HL-60 (cell line): ENCODE data around the gene SBK2.

ENCODE experiments used
- DNase-seq, 2 experiments: peaks; one replicate each; pipeline ENCODE4 v3.0.0-alpha.2; 2010 to 2020; ENCODE audit warnings: low read depth in 1 of 2, low spot score in 1 of 2
- H3K27ac ChIP-seq: fragments of 250-450 bp; sonication (Bioruptor Pico); replicated peaks from 2 replicates; pipeline ENCODE4 v1.5.1; 2020; ENCODE audit warnings: mild to moderate bottlenecking, moderate library complexity
- H3K27me3 ChIP-seq: fragments of 250-450 bp; sonication (Bioruptor Pico); 2 replicates; pipeline ENCODE4 v1.5.1; 2021; ENCODE audit warnings: mild to moderate bottlenecking, moderate library complexity; ENCODE audit not compliant: insufficient read depth, poor library complexity, severe bottlenecking
- H3K4me3 ChIP-seq: replicated peaks from 2 replicates; pipeline ENCODE4 v1.5.1; 2011; ENCODE audit warnings: mild to moderate bottlenecking, control low read depth, low read length; ENCODE audit not compliant: insufficient read depth
- GABPA ChIP-seq: IDR thresholded peaks from 2 replicates; pipeline ENCODE4 v1.6.1; 2012; ENCODE audit warnings: low read depth
- POLR2AphosphoS5 ChIP-seq: IDR thresholded peaks from 2 replicates; pipeline ENCODE4 v1.6.1; 2012; ENCODE audit warnings: low read depth
- SPI1 ChIP-seq: IDR thresholded peaks from 2 replicates; pipeline ENCODE4 v1.6.1; 2012; ENCODE audit warnings: low read depth, mild to moderate bottlenecking, borderline replicate concordance
- TF ChIP-seq, protein P1 (sequence below): IDR thresholded peaks from 2 replicates; pipeline ENCODE4 v1.6.1; 2012; ENCODE audit warnings: low read depth; ENCODE audit not compliant: insufficient replicate concordance
- TF ChIP-seq, protein P2 (sequence below): IDR thresholded peaks from one replicate; pipeline ENCODE4 v1.5.1; 2011; ENCODE audit warnings: low read length, control low read depth, inconsistent platforms; ENCODE audit not compliant: insufficient read depth

Gene SBK2

DNA sequence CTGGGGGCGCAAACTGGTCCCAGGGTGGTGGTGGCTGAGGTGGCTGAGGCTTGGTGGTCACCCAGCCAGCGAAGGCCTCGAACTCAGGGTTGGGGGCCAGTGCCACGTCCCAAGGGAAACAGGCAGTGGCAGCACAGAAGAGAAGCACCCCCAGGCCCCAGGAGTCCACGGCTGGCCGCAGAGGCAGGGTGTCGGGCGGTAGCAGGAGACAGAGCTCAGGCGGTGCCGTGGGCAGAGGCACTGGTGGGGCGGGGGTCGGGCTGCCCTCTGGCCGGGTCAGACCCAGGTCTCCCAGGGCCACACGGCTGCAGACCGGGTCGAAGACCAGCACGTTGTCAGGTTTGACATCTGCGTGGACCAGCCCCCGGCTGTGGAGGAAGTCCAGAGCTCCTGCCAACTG lies 4.2 kb upstream of the SBK2 start:
- H3K27me3 ChIP-seq, result no peaks in the 10 kb centered on the region
- H3K4me3 ChIP-seq, result no peak overlapping the region
- no peak overlapping the region for H3K27ac ChIP-seq
- DNase-seq, result no peak
- no peak for TF ChIP-seq GABPA
- TF ChIP-seq, protein P1, sequence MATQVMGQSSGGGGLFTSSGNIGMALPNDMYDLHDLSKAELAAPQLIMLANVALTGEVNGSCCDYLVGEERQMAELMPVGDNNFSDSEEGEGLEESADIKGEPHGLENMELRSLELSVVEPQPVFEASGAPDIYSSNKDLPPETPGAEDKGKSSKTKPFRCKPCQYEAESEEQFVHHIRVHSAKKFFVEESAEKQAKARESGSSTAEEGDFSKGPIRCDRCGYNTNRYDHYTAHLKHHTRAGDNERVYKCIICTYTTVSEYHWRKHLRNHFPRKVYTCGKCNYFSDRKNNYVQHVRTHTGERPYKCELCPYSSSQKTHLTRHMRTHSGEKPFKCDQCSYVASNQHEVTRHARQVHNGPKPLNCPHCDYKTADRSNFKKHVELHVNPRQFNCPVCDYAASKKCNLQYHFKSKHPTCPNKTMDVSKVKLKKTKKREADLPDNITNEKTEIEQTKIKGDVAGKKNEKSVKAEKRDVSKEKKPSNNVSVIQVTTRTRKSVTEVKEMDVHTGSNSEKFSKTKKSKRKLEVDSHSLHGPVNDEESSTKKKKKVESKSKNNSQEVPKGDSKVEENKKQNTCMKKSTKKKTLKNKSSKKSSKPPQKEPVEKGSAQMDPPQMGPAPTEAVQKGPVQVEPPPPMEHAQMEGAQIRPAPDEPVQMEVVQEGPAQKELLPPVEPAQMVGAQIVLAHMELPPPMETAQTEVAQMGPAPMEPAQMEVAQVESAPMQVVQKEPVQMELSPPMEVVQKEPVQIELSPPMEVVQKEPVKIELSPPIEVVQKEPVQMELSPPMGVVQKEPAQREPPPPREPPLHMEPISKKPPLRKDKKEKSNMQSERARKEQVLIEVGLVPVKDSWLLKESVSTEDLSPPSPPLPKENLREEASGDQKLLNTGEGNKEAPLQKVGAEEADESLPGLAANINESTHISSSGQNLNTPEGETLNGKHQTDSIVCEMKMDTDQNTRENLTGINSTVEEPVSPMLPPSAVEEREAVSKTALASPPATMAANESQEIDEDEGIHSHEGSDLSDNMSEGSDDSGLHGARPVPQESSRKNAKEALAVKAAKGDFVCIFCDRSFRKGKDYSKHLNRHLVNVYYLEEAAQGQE, result no peak
- TF ChIP-seq SPI1, result no peak

DNA sequence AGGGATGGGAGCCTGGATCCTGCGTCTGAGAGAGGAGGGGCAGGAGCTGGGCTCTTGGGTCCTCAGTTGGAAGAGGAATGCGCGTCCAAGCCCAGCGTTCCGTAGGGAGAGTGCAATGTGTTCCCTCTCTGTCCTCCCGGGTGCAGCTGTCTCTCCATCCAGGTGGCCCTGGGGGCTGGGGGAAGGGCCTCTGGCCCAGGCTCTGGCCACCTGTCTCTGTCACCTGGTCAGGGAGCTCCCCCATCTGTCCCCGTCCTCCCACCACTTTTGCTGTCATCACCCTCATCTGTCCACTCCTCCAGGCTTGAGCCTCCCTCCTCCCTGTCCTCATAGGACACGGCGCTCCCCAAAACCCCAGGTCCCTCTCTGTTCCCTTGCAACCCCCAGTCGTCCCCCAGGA lies 3.7 kb upstream of the SBK2 start:
- no peaks in the 10 kb centered on the region for H3K27me3 ChIP-seq
- TF ChIP-seq, protein P2, sequence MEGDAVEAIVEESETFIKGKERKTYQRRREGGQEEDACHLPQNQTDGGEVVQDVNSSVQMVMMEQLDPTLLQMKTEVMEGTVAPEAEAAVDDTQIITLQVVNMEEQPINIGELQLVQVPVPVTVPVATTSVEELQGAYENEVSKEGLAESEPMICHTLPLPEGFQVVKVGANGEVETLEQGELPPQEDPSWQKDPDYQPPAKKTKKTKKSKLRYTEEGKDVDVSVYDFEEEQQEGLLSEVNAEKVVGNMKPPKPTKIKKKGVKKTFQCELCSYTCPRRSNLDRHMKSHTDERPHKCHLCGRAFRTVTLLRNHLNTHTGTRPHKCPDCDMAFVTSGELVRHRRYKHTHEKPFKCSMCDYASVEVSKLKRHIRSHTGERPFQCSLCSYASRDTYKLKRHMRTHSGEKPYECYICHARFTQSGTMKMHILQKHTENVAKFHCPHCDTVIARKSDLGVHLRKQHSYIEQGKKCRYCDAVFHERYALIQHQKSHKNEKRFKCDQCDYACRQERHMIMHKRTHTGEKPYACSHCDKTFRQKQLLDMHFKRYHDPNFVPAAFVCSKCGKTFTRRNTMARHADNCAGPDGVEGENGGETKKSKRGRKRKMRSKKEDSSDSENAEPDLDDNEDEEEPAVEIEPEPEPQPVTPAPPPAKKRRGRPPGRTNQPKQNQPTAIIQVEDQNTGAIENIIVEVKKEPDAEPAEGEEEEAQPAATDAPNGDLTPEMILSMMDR, result no peak
- TF ChIP-seq SPI1, result no peak
- no peak for TF ChIP-seq POLR2AphosphoS5
- no peak for TF ChIP-seq GABPA
- TF ChIP-seq, protein P1, result no peak
- DNase-seq, result no peak
- no peak overlapping the region for H3K4me3 ChIP-seq
- no peak overlapping the region for H3K27ac ChIP-seq

DNA sequence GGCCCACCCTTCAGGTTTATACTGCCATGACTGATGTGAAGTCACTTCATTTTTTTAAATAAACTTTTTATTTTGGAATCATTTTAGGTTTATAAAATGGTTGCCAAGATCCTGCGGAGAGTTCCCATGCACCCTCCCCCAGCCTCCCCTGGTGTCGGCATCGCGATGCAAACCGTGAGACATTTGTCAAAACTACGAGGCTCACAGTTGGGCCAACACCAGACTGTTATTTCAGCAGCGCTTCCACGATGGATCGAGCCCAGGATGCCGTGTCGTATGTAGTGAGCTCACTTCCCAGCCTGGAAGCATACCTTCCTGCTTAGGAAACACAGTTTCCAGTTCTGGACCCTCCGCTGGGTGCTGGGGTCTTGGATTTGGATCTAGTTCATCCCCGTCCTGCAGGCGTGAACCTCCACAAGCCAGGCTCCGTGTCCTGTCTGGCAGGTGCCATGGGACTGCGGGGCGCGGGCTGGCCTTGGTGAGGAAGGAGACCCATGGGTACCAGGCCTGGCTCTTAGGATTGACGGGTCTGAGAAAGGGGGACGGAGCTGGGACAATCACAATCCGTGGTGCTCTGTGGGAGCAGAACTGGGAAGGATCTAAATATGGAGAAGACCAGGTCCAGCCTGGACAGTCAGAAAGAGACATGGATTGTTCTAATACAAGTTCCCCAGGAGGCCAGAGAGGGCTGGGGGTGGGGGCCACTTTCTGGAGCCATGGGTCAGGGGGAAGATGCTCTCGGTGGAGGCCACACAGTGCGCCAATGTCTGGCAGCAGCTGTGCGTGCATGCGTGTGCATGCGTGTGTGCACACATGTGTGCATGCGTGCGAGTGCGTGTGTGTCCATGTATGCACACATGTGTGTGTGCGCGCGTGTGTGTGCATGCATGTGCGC lies 2.4 kb upstream of the SBK2 start:
- H3K27me3 ChIP-seq, result no peaks in the 10 kb centered on the region
- TF ChIP-seq SPI1 (no peak), POLR2AphosphoS5 (no peak), GABPA (no peak)
- TF ChIP-seq, protein P1, result no peak
- TF ChIP-seq, protein P2, result no peak
- H3K27ac ChIP-seq, result no peak overlapping the region
- no peak overlapping the region for H3K4me3 ChIP-seq
- DNase-seq, result no peak
